SK-N-SH (cell line): ENCODE data around the gene CACNB3. TPM values are rescaled to one million over a fixed set of nuclear protein-coding genes. Genes with fewer than 3 reads are reported as not detected.
A peak's percentile ranks its signal among the peaks of the same experiment; 100 is the strongest.

Experiments used
- CTCF ChIA-PET: fragments of 300-600, 350-600 bp; formaldehyde crosslinking; extraction: SDS; loops from one replicate; lab custom pipeline; 2021; lab: Yijun Ruan, JAX
- POLR2A ChIA-PET: fragments of 350-600 bp; sonication (Branson Sonifier 250); formaldehyde crosslinking; extraction: SDS; loops from one replicate; lab custom pipeline; 2020; ENCODE audit warnings: antibody characterized with exemption, inconsistent platforms; lab: Yijun Ruan, JAX
- DNase-seq: peaks from one replicate; pipeline ENCODE4 v3.0.0; 2012
- H2AFZ ChIP-seq: fragments of 200-600 bp; sonication (generic); 2 replicates; pipeline ENCODE4 v1.8.1; 2016; ENCODE audit warnings: antibody characterized with exemption, mild to moderate bottlenecking, low read depth
- H3F3A ChIP-seq: fragments of 200-600 bp; sonication (generic); replicated peaks from 2 replicates; pipeline ENCODE3; 2016; ENCODE audit warnings: antibody characterized with exemption, mild to moderate bottlenecking; ENCODE audit not compliant: insufficient read depth
- H3K27ac ChIP-seq, 2 experiments: fragments of 200-500 bp in 1 of 2; fragments of 200-600 bp in 1 of 2; sonication (Bioruptor generic) in 1 of 2; sonication (generic), shearing (Covaris generic) in 1 of 2; 2 replicates each; pipeline versions ENCODE4 v1.5.1 to v1.6.1; 2014 to 2016; ENCODE audit warnings: low read depth in 2 of 2, inconsistent platforms in 1 of 2, low read length in 1 of 2, mild to moderate bottlenecking in 1 of 2, mixed read lengths in 1 of 2
- H3K27me3 ChIP-seq: fragments of 200-600 bp; sonication (generic), shearing (Covaris generic); 2 replicates; pipeline ENCODE4 v1.6.1; 2016; ENCODE audit warnings: mixed run types; ENCODE audit not compliant: insufficient read depth
- H3K36me3 ChIP-seq, 2 experiments: fragments of 200-500 bp in 1 of 2; fragments of 200-600 bp in 1 of 2; sonication (Bioruptor generic) in 1 of 2; sonication (generic) in 1 of 2; replicated peaks in 1 of 2; 2 replicates each; pipeline versions ENCODE3 to v1.5.1; 2014 to 2016; ENCODE audit warnings: low read length in 1 of 2, mild to moderate bottlenecking in 1 of 2; ENCODE audit not compliant: insufficient read depth in 2 of 2, control insufficient read depth in 1 of 2
- H3K4me1 ChIP-seq, 2 experiments: fragments of 200-500 bp in 1 of 2; fragments of 200-600 bp in 1 of 2; sonication (Bioruptor generic) in 1 of 2; sonication (generic), shearing (Covaris generic) in 1 of 2; 2 replicates each; pipeline versions ENCODE4 v1.5.1 to v1.6.1; 2014 to 2016; ENCODE audit warnings: low read depth in 1 of 2, low read length in 1 of 2, mixed run types in 1 of 2; ENCODE audit not compliant: insufficient read depth in 2 of 2, control insufficient read depth in 1 of 2
- H3K4me2 ChIP-seq: fragments of 200-600 bp; sonication (generic), shearing (Covaris generic); 2 replicates; pipeline ENCODE4 v1.6.1; 2017; ENCODE audit warnings: mixed run types
- H3K4me3 ChIP-seq, 2 experiments: fragments of 200-500 bp in 1 of 2; fragments of 200-600 bp in 1 of 2; sonication (Bioruptor generic) in 1 of 2; sonication (generic), shearing (Covaris generic) in 1 of 2; 2 replicates each; pipeline versions ENCODE4 v1.5.1 to v1.8.1; 2014 to 2016; ENCODE audit warnings: low read depth in 2 of 2, inconsistent platforms in 1 of 2, low read length in 1 of 2, mild to moderate bottlenecking in 1 of 2, mixed read lengths in 1 of 2, moderate library complexity in 1 of 2
- H3K79me2 ChIP-seq: fragments of 200-600 bp; sonication (generic); 2 replicates; pipeline ENCODE4 v1.8.1; 2017; ENCODE audit warnings: mild to moderate bottlenecking; ENCODE audit not compliant: insufficient read depth
- H3K9ac ChIP-seq: fragments of 200-600 bp; sonication (generic); 2 replicates; pipeline ENCODE4 v1.6.1; 2017; ENCODE audit warnings: mixed run types
- H3K9me2 ChIP-seq: fragments of 200-600 bp; sonication (generic); 2 replicates; pipeline ENCODE4 v1.6.1; 2017; ENCODE audit warnings: mixed run types
- H3K9me3 ChIP-seq: fragments of 200-600 bp; sonication (generic); 2 replicates; pipeline ENCODE4 v1.6.1; 2017; ENCODE audit warnings: mixed run types, mild to moderate bottlenecking, moderate library complexity
- H4K20me1 ChIP-seq: fragments of 200-600 bp; sonication (generic); 2 replicates; pipeline ENCODE4 v1.6.1; 2017; ENCODE audit warnings: mild to moderate bottlenecking, mixed run types; ENCODE audit not compliant: insufficient read depth
- EP300 ChIP-seq, 2 experiments: IDR thresholded peaks; 2 replicates each; pipeline versions ENCODE4 v1.4.0 to v1.6.1; 2012; ENCODE audit warnings: borderline replicate concordance in 1 of 2, low read depth in 1 of 2, low read length in 1 of 2
- FOXM1 ChIP-seq: IDR thresholded peaks from 2 replicates; pipeline ENCODE4 v1.4.0; 2012; ENCODE audit warnings: low read depth, mild to moderate bottlenecking
- GABPA ChIP-seq: IDR thresholded peaks from 2 replicates; pipeline ENCODE4 v1.4.0; 2012; ENCODE audit warnings: low read depth, mild to moderate bottlenecking
- GATA2 ChIP-seq: sonication (generic); formaldehyde crosslinking; IDR thresholded peaks from 2 replicates; pipeline ENCODE4 v1.5.0; 2020; ENCODE audit warnings: mild to moderate bottlenecking, missing genetic modification reagents
- MAX ChIP-seq: IDR thresholded peaks from 2 replicates; pipeline ENCODE4 v1.4.0; 2012; ENCODE audit warnings: low read depth
- NFIC ChIP-seq: IDR thresholded peaks from 2 replicates; pipeline ENCODE4 v1.4.0; 2012; ENCODE audit warnings: borderline replicate concordance
- NRF1 ChIP-seq: IDR thresholded peaks from 2 replicates; pipeline ENCODE4 v1.6.1; 2012; ENCODE audit warnings: low read depth, mild to moderate bottlenecking, low read length
- PBX3 ChIP-seq: IDR thresholded peaks from 2 replicates; pipeline ENCODE4; 2012
- POLR2AphosphoS5 ChIP-seq: IDR thresholded peaks from 2 replicates; pipeline ENCODE4 v1.6.1; 2012; ENCODE audit warnings: low read depth, low read length
- RAD21 ChIP-seq: IDR thresholded peaks from 2 replicates; pipeline ENCODE4 v1.6.1; 2012; ENCODE audit warnings: mild to moderate bottlenecking, low read length
- REST ChIP-seq: IDR thresholded peaks from 2 replicates; pipeline ENCODE4 v1.6.1; 2012; ENCODE audit warnings: mild to moderate bottlenecking, low read depth, low read length, moderate library complexity
- RFX5 ChIP-seq: IDR thresholded peaks from 2 replicates; pipeline ENCODE4 v1.6.1; 2012; ENCODE audit warnings: mild to moderate bottlenecking, improper control_type of control experiment, low read length
- SIN3A ChIP-seq: IDR thresholded peaks from 2 replicates; pipeline ENCODE4 v1.6.1; 2012; ENCODE audit warnings: low read depth, mild to moderate bottlenecking, low read length, moderate library complexity, borderline replicate concordance
- SMC3 ChIP-seq: IDR thresholded peaks from 2 replicates; pipeline ENCODE4 v1.6.1; 2012; ENCODE audit warnings: low read depth, low read length, improper control_type of control experiment
- TCF12 ChIP-seq: IDR thresholded peaks from 2 replicates; pipeline ENCODE4 v1.4.0; 2012
- USF1 ChIP-seq: IDR thresholded peaks from 2 replicates; pipeline ENCODE4 v1.4.0; 2012; ENCODE audit warnings: low read depth, borderline replicate concordance
- WGBS: methylation state at CpG from one replicate; pipeline ENCODE4 v1.1.6; 2017; ENCODE audit warnings: low lambda C conversion rate; 5-methylcytosine and 5-hydroxymethylcytosine counted together
- polyA plus RNA-seq, 3 experiments: library from polyadenylated mRNA; depleted of rRNA; stranded (reverse); fragments of >200 nt; gene quantifications; 2 replicates each; pipeline ENCODE4 v1.2.3, GENCODE V29; 2012

The CACNB3 gene
- polyA plus RNA-seq, 1 of the 3 experiments (the other 2 are of a cell fraction), result 34.6 TPM

- ChIA-PET CTCF (interaction anchor here (1.0 to 2.2 kb wide), 5 partner anchors 31 to 74 kb away, joined by 3 to 13 read pairs (median 5); partner anchors contain the start of genes DDX23 and RND1), POLR2A (interaction anchor here (0.6 to 1.3 kb wide), 2 partner anchors 7 to 134 kb away, joined by 3 read pairs; no protein-coding TSS in a partner anchor)
- no peak for DNase-seq
- H3K27me3 ChIP-seq, result no peaks in the 10 kb centered on the region
- no peaks in the 10 kb centered on the region for H3K9me2 ChIP-seq
- H2AFZ ChIP-seq, result no peak overlapping the region
- H3K36me3 ChIP-seq, result peaks cover 0 to 30% of the 10 kb centered on the region in 2 experiments
- H3K4me1 ChIP-seq, result peaks cover 18 to 39% of the 10 kb centered on the region in 2 experiments; a peak in 3 of 4 replicates
- H3K79me2 ChIP-seq, result peaks cover 22% of the 10 kb centered on the region
- peak overlapping the region; percentile 97 for H3K4me2 ChIP-seq
- 91% methylated on average over 5 of the region's 5 CpGs for WGBS
- H3K4me3 ChIP-seq, result peak overlapping the region in 1 of 2 experiments; percentile 88; a peak in 1 of 4 replicates
- peaks cover 2% of the 10 kb centered on the region; the same call in 1 of the 2 replicates for H4K20me1 ChIP-seq
- no peak overlapping the region for H3K27ac ChIP-seq
- no peaks in the 10 kb centered on the region for H3K9me3 ChIP-seq
- H3K9ac ChIP-seq, result no peak overlapping the region
- H3F3A ChIP-seq, result peaks cover under 1% of the 10 kb centered on the region
- no peak for TF ChIP-seq SMC3
- no peak for TF ChIP-seq POLR2AphosphoS5
- no peak for TF ChIP-seq TCF12
- no peak for TF ChIP-seq USF1
- no peak for TF ChIP-seq NRF1
- no peak for TF ChIP-seq MAX
- no peak for TF ChIP-seq FOXM1
- TF ChIP-seq SIN3A, result no peak
- no peak for TF ChIP-seq REST
- TF ChIP-seq GABPA, result no peak
- TF ChIP-seq RAD21, result no peak
- TF ChIP-seq GATA2 (CRISPR knock-in tag), result no peak
Observed at GRCh38 chr12:48819986-48820725, 1.9 kb downstream of the CACNB3 start.

GRCh38 chr12:48822139-48822538 lies 3.8 kb downstream of the CACNB3 start:
- H3K4me2 ChIP-seq, result no peak overlapping the region
- no peak overlapping the region for H3K9ac ChIP-seq
- ChIA-PET POLR2A (no interaction called here), CTCF (interaction anchor here (1.1 kb wide), 1 partner anchor 26 kb away, joined by 4 read pairs; no protein-coding TSS in a partner anchor)
- TF ChIP-seq PBX3, result no peak
- no peak for TF ChIP-seq NFIC
- no peak for TF ChIP-seq EP300 (IDR thresholded peaks at IDR 0.05; ENCODE audit: borderline replicate concordance in 1 of 2, low read depth in 1 of 2, low read length in 1 of 2)
- TF ChIP-seq RFX5, result no peak
- H4K20me1 ChIP-seq, result peaks cover 2% of the 10 kb centered on the region; the same call in 1 of the 2 replicates
- H3K4me3 ChIP-seq, result no peak overlapping the region
- H3K9me3 ChIP-seq, result no peaks in the 10 kb centered on the region
- no peak overlapping the region for H3K27ac ChIP-seq
- H3K4me1 ChIP-seq, result peaks cover 8 to 24% of the 10 kb centered on the region in 2 experiments; a peak in 3 of 4 replicates
- H3K36me3 ChIP-seq, result peaks cover 2 to 46% of the 10 kb centered on the region in 2 experiments
- no peaks in the 10 kb centered on the region for H3K27me3 ChIP-seq
- 98% methylated on average over 5 of the region's 5 CpGs for WGBS
- H3K9me2 ChIP-seq, result no peaks in the 10 kb centered on the region
- H2AFZ ChIP-seq, result no peak overlapping the region
- peaks cover 10% of the 10 kb centered on the region; the same call in 1 of the 2 replicates for H3K79me2 ChIP-seq
- DNase-seq, result no peak
- no peaks in the 10 kb centered on the region for H3F3A ChIP-seq
